Pancreas (tissue), 10 donors: ENCODE data around the gene CDKAL1. TPM values are rescaled to one million over a fixed set of nuclear protein-coding genes. Genes with fewer than 3 reads are reported as not detected.
"Not testable (repeated sequence)": the region's sequence is repeated elsewhere in the genome, so short reads cannot be mapped to it uniquely, and the experiment has no call there.

Experiments
- ATAC-seq, 4 donors: fragments of 200-7000 bp; cut with Tn5 transposase; one replicate each; pipeline versions ENCODE4 v1.8.0 to v1.9.1; 2020; ENCODE audit warnings: mild to moderate bottlenecking in 4 of 4, moderate library complexity in 4 of 4
- DNase-seq, 6 donors: peaks; one replicate each; pipeline ENCODE4 v3.0.0-alpha.2; 2020
- FAIRE-seq: peaks from 2 replicates; lab custom pipeline; 2012; peaks lifted over from hg19 to GRCh38; lab: Jason Lieb, UNC
- H3K27ac ChIP-seq, 4 donors: fragments of 200-600 bp; sonication (generic); 1 replicate in 3 of 4; 2 replicates in 1 of 4; pipeline versions ENCODE4 v1.5.0 to v1.8.0; 2020
- H3K27me3 ChIP-seq, 4 donors: fragments of 200-600 bp; one replicate each; pipeline ENCODE4 v1.8.0; 2021
- H3K36me3 ChIP-seq, 3 donors: fragments of 200-600 bp; sonication (generic) in 1 of 3; one replicate each; pipeline versions ENCODE4 v1.5.0 to v1.8.0; 2020 to 2021
- H3K4me1 ChIP-seq, 3 donors: fragments of 200-600 bp; one replicate each; pipeline ENCODE4 v1.8.0; 2021
- H3K4me3 ChIP-seq, 4 donors: fragments of 200-600 bp; sonication (generic) in 2 of 4; one replicate each; pipeline versions ENCODE4 v1.5.0 to v1.8.0; 2020 to 2021
- H3K9me3 ChIP-seq, 4 donors: fragments of 200-600 bp; one replicate each; pipeline ENCODE4 v1.8.0; 2021
- CTCF ChIP-seq, 4 donors: fragments of 200-600 bp; sonication (generic) in 3 of 4; IDR thresholded peaks; one replicate each; pipeline versions ENCODE4 v1.5.0 to v1.8.0; 2021; ENCODE audit warnings: antibody characterized with exemption in 4 of 4
- WGBS, 2 donors: extraction: QIAGEN DNeasy Blood & Tissue Kit; methylation state at CpG; one replicate each; pipeline ENCODE4 v1.1.7; 2013; 5-methylcytosine and 5-hydroxymethylcytosine counted together
- intact Hi-C, 3 donors: fragments of 100-400 bp; cut with DNase I; formaldehyde crosslinking; loops; one replicate each; pipeline versions ENCODE4 v1.11.1 to v1.14.2; 2022
- polyA plus RNA-seq, 2 donors: library from polyadenylated mRNA; stranded (reverse); fragments of 200-250 nt; gene quantifications; one replicate each; pipeline ENCODE4 v1.2.3, GENCODE V29; 2013
- total RNA-seq, 6 donors: library from RNA; stranded (reverse); fragmentation: NEBNext Ultra II Directional in 4 of 6; extraction: Animal tissue kit (Norgen Biotek cat#: 25700) in 4 of 6; gene quantifications; one replicate each; pipeline versions ENCODE4 v1.2.1 to v1.2.4, GENCODE V29; 2021 to 2023
- donor health status: healthy with polysubstance abuse.
- donor health status: DM: no; HTN: no; CAD: no; lungs with moderate emphysema.
- donor health status: DM: no; HTN: no; CAD: no.
- donor health status: control.
- donor health status: control.
- donor health status: Bipolar disorder and iron deficiency.
- donor health status: DM: yes; HTN: yes; CAD: no.
- donor health status: DM: no; HTN: no; CAD: no.
- donor health status: DM: no; HTN: no; CAD: no.
- donor health status: DM: yes; HTN: yes; CAD: no.

The CDKAL1 gene
- total and polyA plus RNA-seq, 8 donors: 3.3 to 11.7 (median 8.2) TPM

GRCh38 chr6:20492099-20492498 lies 42.2 kb upstream of the CDKAL1 start:
- Histone ChIP-seq H3K4me3 (no peak overlapping the region), H3K9me3 (no peaks in the 10 kb centered on the region), H3K4me1 (no peaks in the 10 kb centered on the region), H3K27ac (no peak overlapping the region), H3K27me3 (no peaks in the 10 kb centered on the region), H3K36me3 (no peaks in the 10 kb centered on the region)
- no peak for ATAC-seq
- no peak for FAIRE-seq
- TF ChIP-seq CTCF (IDR thresholded peaks at IDR 0.05): no peak
- intact Hi-C loops: no loop called here
- WGBS, 2 donors: 85 to 87% methylated on average over 2 of the region's 2 CpGs
- DNase-seq: no peak

- no peak overlapping the region for H3K4me3 ChIP-seq
- H3K36me3 ChIP-seq: no peaks in the 10 kb centered on the region
- no peaks in the 10 kb centered on the region for H3K27me3 ChIP-seq
- no peak overlapping the region for H3K27ac ChIP-seq
- no peaks in the 10 kb centered on the region for H3K9me3 ChIP-seq
- no peaks in the 10 kb centered on the region for H3K4me1 ChIP-seq
- peak in 1 of 4 donors; percentile 24 for ATAC-seq
- no peak for DNase-seq
- TF ChIP-seq CTCF (IDR thresholded peaks at IDR 0.05): no peak
- intact Hi-C loops: no loop called here
- WGBS, 2 donors: 77 to 78% methylated on average over 8 of the region's 8 CpGs
- FAIRE-seq: no peak
Measured at GRCh38 chr6:20497216-20498040, 36.8 kb upstream of the CDKAL1 start.

GRCh38 chr6:20498041-20498385 lies 36.2 kb upstream of the CDKAL1 start:
- FAIRE-seq: no peak

GRCh38 chr6:20509212-20509611 lies 25.0 kb upstream of the CDKAL1 start:
- intact Hi-C loops: no loop called here
- TF ChIP-seq CTCF (IDR thresholded peaks at IDR 0.05): no peak
- ATAC-seq (no peak), DNase-seq (no peak), FAIRE-seq (no peak)
- WGBS, 2 donors: 57 to 58% methylated on average over 2 of the region's 2 CpGs
- Histone ChIP-seq H3K36me3 (no peaks in the 10 kb centered on the region), H3K27ac (no peak overlapping the region), H3K4me1 (no peaks in the 10 kb centered on the region), H3K9me3 (no peaks in the 10 kb centered on the region), H3K27me3 (no peaks in the 10 kb centered on the region), H3K4me3 (no peak overlapping the region)

More at GRCh38 chr6:20498041-20498385, 36.2 kb upstream of the CDKAL1 start:
- ATAC-seq (no peak), DNase-seq (no peak)
- Histone ChIP-seq H3K36me3 (no peaks in the 10 kb centered on the region), H3K4me3 (no peak overlapping the region), H3K27ac (no peak overlapping the region), H3K4me1 (no peaks in the 10 kb centered on the region), H3K9me3 (no peaks in the 10 kb centered on the region), H3K27me3 (no peaks in the 10 kb centered on the region)
- intact Hi-C loops: no loop called here
- 88 to 90% methylated on average over 2 of the region's 2 CpGs for WGBS, 2 donors
- TF ChIP-seq CTCF (IDR thresholded peaks at IDR 0.05): no peak

- no peaks in the 10 kb centered on the region for H3K27me3 ChIP-seq
- intact Hi-C loops: loop anchor here in 1 of 3 donors (10.0 kb wide), 1 partner anchor 417 kb away; no protein-coding TSS in a partner anchor
- WGBS, 2 donors: 68 to 70% methylated on average over 2 of the region's 2 CpGs
- H3K27ac ChIP-seq: no peak overlapping the region
- H3K4me1 ChIP-seq: no peaks in the 10 kb centered on the region
- no peaks in the 10 kb centered on the region for H3K9me3 ChIP-seq
- no peak for FAIRE-seq
- no peak overlapping the region for H3K4me3 ChIP-seq
- TF ChIP-seq CTCF (IDR thresholded peaks at IDR 0.05): no peak
- DNase-seq: no peak
- no peak for ATAC-seq
- no peaks in the 10 kb centered on the region for H3K36me3 ChIP-seq
Measured at GRCh38 chr6:20511852-20512251, 22.4 kb upstream of the CDKAL1 start.

- not testable (repeated sequence) for H3K9me3 ChIP-seq, H3K27me3 ChIP-seq, DNase-seq, H3K4me3 ChIP-seq, ATAC-seq, H3K27ac ChIP-seq, H3K36me3 ChIP-seq, FAIRE-seq, H3K4me1 ChIP-seq
- intact Hi-C loops: loop anchor here (5.0 to 10.0 kb wide), 3 partner anchors 230 to 430 kb away; no protein-coding TSS in a partner anchor
- 52 to 62% methylated on average over 3 of the region's 3 CpGs for WGBS, 2 donors
Measured at GRCh38 chr6:20525208-20525607, 9.0 kb upstream of the CDKAL1 start.
